Stimulated activated CD8-positive, alpha-beta memory T cell treated with anti-CD3 and anti-CD28 coated beads, Interleukin-4, amount 100 ng/mL, for 24 hours (primary cell): ENCODE measurements around the gene NCKIPSD.
A peak's percentile ranks its signal among the peaks of the same experiment; 100 is the strongest.

Experiments
- DNase-seq: peaks from one replicate; pipeline ENCODE4 v3.0.0-alpha.2; 2020; ENCODE audit warnings: low read depth

Gene NCKIPSD

GRCh38 chr3:48647714-48648113, 38.0 kb downstream of the NCKIPSD start:
- no peak for DNase-seq

DNA sequence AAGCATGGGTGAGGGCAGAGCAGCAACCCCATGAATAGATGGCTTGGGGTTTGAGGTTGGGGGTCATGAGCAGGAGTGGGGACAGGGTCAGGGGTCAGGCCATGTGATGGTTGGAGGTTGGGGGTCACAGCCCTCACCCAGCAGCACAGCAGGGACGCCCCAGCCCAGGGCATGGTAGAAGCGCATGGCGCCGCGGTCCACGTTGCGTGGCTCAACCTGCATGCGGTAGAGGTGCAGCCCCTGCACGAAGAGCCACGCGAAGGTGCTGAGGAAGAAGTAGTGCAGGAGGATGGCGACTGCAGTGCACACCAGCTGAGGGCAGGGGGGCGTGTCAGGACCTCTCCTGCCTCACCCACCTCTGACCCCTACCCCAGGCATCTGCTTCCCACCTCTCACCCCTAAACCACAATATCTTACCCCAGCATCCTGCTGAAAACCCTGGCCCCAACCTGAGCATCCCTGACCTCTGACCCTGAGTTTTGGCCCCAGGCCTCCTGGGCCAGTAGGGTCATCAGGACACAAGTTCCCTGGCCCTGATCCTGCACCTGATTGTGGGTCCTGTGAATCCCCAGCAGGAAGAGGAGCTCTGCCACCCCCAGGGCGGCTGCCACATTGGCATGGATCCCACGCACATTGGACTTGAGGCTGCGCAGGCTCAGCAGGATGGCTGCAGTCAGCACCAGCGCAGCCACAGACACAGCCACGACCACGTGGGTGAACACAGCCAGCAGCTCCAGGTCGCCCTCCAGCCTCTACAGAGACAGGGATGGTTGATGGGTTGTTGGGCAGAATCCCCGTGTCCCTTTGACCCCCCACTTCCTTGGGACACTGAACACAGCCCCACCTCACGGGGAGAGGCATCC, 40.6 kb downstream of the NCKIPSD start:
- DNase-seq: no peak

DNA sequence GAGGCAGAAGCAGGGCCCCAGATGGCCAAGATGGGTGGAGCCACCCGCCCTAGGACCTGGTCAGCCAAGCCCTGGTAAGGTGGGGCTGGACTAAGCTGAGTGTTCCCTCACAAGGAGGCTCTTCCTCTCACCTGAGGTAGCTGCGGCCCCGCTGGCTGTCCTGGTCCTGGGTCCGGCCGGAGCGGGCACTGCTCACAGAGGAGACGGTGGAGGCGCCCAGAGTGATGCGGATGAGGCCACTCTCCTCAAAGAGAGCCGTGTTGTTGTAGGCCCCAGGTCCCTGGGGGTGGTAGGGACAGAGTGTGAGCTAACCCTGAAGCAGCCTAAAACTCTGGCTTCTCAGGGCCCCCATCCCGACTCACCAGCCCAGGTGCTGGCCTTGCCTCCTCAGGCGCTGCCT, 43.1 kb downstream of the NCKIPSD start:
- no peak for DNase-seq

DNA sequence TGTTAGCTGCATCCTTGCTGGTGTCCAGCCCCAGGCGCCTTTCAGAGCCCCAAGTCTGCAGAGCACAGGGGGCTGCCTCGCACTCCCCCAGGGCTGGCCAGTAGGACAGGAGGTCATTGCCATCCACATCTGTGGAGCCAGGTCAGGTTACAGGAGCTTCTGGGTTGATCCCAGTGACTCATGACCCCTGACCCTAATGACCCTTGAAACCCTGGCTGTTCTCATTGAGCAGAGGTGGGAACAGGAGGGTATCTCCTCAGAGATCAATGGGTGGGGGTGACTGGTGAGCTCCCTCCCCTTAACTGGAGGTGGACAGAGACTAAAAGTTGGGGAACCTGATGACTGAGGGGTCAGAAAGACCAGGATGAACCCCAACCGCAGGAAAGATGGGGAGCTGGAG, 44.3 kb downstream of the NCKIPSD start:
- DNase-seq: no peak

DNA sequence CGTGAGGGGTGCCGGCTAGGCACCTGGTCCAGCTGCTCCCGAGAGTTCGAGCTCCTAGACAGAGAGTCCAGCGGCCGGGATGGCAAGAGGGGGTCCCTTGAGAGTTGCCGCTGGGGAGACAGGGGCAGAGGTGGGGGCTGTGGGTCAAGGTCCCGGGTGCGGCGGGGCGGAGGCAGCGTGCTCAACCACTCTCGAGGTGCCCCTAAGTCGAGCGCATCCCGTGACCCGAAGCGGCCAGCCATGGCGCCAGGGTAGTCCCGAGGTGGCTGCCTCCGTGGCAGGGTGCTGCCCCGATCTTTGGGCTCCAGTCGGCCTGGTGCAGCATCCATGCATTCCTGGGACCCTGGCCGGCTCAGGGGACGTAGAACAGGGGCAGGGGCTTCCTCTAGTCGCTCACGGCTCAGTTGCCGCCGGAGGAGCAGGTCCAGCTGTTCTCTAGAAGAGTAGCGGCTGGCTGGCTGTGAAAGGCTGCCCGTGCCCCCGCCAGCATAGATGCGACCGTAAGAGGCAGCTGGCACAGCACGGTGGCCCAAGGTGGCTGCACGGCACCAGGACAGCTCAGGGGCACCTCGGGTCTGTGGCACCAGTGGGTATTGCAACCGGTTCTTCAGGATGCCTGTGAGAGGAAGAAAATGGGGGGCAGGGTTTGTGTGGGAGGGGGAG, 45.6 kb downstream of the NCKIPSD start:
- no peak for DNase-seq

DNA sequence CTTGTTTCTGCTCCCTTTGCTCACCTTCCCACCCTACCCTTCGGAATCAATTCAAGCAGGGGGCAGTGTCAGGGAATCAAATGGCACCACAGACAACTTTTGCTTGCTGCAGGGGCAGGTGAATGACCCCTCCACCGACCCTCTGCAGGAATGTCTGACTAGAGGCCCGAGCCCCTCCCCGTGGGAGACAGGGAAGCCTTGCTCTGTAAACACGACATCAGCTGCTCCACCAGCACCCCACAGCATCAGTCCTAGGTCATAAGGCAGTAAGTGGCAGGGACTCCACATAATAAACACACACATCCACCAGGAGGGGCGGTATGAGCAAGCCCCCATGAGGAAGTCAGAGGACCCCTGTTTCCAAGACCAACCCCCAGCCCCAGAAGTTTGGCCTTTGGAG, 48.4 kb downstream of the NCKIPSD start:
- DNase-seq: no peak

GRCh38 chr3:48636149-48636655, 49.5 kb downstream of the NCKIPSD start:
- no peak for DNase-seq

GRCh38 chr3:48635222-48636021, 50.3 kb downstream of the NCKIPSD start, which contains the start of gene SLC26A6:
SLC26A6 (minus strand) TSS chr3:48635461; CDS start chr3:48635393, 68 bp downstream.
- peak; percentile 93 for DNase-seq

GRCh38 chr3:48634661-48635221, 51.0 kb downstream of the NCKIPSD start:
- DNase-seq: peak; percentile 52

DNA sequence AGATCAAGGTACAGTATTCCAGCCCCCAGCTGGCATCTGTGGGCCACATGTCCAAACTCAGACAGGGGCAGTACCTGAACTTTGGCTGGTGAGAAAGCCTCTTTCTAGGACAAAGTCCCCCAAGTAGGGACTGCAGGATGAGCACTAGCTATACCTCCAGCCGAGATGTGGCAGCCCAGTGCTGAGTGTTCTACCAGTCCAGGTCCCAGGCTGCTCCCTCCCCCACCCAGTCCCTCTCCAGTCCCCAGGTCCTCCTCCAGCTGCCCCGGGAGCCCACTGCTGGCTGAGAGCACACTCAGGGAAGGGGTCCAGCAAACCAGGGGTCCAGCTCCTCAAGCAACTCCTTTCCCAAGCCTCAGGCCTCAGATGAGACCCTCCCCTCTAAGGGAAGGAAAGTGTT, 52.0 kb downstream of the NCKIPSD start:
- no peak for DNase-seq

DNA sequence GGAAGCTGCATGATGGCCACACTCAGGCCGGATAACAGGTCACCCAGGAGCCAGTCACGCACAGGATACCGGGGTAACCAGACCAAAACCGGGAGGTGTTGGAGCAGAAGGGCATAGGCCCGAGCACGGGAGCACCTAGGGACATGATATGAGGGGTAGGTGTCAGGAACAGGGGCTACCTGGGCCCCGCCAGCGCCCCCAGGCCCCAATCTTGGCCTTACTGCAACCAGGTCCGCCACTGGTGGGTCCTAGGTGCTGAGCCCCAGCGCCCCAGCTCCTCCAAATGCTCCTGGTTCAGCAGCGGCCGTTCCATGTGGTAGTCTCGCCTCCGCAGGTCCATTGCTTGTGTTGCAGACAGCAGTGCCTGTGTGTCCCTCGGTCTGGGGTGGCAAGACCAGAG, 52.5 kb downstream of the NCKIPSD start:
- no peak for DNase-seq

- no peak for DNase-seq
Measured at GRCh38 chr3:48631516-48632448, 53.9 kb downstream of the NCKIPSD start.

DNA sequence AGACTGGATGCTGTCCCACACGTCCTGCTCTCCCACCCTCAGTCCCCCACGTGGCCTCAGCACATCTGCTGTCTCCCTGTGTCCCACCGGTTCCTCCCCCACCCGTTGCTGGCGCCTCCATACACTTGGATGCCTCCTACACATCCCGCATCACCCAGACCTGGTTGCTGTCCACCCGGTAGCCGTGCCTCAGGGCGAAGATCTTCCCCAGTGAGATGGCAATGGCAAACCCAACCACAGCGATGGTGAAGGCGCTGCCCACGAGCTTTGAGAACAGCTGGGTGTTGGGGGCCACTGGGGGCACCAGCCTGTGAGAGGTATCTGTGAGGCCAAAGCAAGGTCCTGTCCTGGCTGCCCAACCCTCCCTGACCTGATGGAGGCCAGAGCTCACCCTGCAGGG, 54.9 kb downstream of the NCKIPSD start:
- DNase-seq: no peak

DNA sequence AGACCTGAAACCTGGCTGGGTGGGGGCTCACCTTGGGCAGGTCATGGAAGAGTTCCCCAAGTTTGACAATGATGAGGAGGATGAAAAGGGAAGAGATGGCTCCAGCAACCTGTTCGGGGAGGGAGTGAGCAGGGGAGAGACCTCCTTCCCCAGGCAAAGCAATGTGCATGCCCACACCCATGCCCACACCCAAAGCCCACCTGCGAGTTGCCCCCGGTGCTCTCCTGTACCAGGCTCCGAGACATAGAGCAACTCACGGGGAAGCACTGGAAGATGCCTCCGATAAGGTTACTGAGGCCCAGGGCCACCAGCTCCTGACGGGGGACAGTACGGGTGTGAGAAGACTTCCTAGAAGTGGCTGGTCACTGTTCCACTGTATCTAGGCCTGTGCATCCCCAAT, 55.3 kb downstream of the NCKIPSD start:
- no peak for DNase-seq

DNA sequence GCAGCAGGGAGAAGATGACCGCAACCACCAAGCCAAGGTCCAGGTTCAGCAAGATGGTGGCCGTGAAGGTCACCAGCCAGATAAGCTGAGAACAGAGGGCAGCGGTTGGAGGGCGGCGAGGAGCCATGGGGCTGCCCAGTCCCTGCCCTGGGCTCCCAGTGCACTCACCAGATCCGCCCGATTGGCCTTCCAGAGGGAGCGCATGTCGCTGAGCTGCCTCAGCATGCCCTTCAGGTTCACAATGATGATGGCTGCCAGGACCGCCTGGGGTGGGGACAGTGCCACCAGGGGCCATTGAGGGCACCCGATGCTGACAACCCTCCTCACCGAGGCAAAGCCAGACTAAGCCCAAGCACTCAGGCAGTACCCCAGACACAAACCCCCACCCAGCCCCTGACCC, 55.8 kb downstream of the NCKIPSD start:
- DNase-seq: no peak

- no peak for DNase-seq
Measured at GRCh38 chr3:48628277-48629017, 57.3 kb downstream of the NCKIPSD start.

DNA sequence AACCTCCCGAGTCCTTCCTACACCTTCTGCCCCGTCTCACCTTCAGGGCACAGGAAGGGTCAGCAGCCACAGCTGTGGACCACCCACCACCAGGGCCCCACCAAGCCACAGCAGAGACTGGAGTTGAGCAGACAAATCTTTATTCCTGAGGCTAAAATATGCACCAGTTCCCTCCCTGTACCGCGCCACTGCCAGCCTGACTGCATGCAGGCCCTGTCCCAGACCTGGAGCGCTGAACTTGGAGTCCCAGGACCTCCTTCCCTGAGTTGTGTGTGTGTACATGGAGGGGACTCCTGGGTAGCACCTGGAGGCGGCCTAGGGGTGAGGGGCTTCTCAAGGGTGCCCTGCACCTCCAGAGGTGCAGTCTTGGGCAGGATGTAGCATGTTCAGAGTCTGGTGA, 60.1 kb downstream of the NCKIPSD start:
- no peak for DNase-seq

DNA sequence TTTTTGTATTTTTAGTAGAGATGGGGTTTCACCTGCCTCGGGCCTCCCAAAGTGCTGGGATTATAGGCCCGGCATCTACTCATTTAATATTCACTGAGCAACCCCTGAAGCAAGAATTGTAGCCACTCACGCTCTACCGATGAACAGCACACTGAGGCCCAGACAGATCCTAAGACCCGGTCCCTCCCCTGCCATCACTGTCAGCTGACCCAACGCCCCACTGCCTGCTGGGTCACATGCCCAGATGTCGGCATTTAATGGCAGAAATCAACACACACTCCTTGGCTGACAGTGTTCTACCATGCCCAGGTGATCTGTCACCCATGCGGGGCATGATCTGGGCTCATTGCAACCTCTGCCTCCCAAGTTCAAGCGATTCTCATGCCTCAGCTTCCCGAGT, 60.9 kb downstream of the NCKIPSD start:
- no peak for DNase-seq

DNA sequence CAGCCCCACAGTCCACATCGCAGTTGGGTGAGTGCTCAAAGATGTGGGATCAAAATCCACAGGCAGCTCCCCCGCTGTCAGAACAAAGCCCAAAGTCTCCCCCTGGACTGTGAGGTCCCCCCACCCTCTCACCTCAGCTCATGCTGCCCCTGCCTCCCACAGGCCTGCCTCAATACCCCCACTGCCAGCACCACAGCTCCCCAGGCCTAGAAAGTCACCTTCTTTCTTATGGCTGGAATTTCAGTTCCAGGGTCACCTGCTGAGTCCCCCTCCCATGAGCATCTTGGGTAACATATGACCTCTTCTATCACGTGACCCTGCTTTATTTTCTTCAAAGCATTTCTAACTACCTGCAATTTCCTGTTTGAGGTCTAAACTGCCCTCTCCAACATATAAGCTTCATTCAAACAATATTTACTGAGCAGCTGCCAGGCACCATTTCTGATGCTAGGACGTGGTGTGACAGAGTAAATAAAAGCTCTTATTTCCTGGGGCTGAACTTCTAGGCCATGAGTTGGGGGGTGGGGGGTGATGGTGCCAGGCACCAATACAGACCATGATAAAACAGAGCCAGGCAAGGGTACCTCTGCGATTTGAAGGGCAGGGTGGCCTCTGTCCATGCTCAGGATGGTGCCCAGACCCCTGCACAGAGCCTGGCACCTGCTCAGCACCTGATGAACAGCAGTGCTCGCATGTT, 61.7 kb downstream of the NCKIPSD start:
- DNase-seq: no peak
